GM19193 (cell line): ENCODE data around the gene THRB.

Experiments used
- POLR2A ChIP-seq: IDR thresholded peaks from 4 replicates; pipeline ENCODE4 v1.6.1; 2011; ENCODE audit not compliant: insufficient read depth, insufficient read length; ENCODE audit errors: extremely low read depth

THRB gene

DNA sequence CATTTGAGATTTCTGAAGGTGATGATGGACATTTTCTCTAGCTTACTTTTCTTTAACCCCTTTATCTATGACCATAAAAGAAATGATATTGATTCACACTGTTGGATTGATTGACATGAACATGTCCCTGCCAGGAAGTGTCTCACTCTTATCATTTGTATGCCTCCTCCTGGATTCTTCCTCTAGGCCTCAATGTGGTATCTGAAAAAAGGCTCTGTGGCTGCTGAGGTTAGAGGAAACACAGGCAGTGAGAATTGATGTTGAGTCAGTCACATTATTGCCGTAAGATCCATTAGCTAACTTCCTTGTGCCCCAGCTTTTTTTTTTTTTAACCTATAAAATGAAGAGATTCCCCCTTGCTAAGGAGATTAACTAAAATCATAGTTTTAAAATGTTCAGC, 8.0 kb upstream of the THRB start:
- TF ChIP-seq POLR2A: no peak

GRCh38 chr3:24500806-24501205, 6.2 kb upstream of the THRB start:
- TF ChIP-seq POLR2A: no peak

GRCh38 chr3:24499991-24500390, 5.3 kb upstream of the THRB start:
- TF ChIP-seq POLR2A: no peak

GRCh38 chr3:24498796-24499195, 4.1 kb upstream of the THRB start:
- TF ChIP-seq POLR2A: no peak

DNA sequence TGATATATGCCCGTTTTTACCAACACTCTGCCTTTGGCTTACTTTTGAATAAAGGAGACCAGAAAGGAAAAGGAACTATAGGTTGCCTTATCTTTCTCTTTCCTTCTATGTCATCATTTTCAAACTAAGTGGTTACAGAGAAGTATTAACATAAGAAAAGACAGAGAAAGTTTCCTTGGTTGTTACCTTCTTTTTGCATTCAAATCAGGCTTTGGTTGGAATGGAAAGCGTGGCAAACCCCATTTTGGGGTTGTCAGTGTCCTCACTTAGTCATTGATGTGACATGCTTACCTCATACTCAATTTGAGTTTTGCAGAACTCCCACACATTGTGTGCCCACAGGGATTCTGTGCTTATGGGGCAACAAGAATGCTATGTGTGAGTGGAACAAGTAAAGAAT, 3.7 kb upstream of the THRB start:
- no peak for TF ChIP-seq POLR2A

GRCh38 chr3:24497942-24498341, 3.3 kb upstream of the THRB start:
- no peak for TF ChIP-seq POLR2A

GRCh38 chr3:24496529-24497482, 2.2 kb upstream of the THRB start:
- TF ChIP-seq POLR2A: no peak

DNA sequence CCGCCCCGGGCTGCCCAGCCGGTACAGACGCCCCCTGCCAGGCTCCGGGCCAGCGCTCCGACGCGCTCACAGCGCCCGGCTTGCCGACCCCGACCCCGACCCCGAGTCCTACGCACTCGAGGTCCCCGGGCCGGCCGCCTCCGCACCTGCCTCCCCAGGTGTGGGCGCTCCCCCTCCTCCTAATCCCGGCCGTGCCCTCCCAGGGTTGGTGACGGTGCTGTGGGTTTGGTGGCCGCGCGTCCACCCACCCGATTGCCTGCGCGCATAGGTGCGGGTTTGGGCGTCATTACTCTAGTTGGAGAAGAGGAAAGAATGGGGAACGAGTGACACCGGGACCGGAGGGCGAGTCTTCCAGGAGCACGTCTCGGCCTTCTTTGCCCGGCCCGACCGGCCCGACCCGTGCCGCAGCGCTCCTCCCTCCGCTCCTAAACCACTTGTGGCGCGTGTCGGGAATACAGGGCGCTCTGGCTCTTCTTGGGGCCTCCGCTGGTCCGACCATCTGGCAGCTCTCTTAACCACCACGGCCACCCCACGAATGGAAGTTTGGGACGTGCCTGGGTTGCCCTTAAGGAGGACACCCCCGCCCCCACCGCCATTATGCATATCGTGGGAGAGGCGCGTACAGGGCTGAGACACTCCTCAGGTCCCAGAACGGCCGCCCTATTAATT, 810 bp upstream of the THRB start:
- no peak for TF ChIP-seq POLR2A

- no peak for TF ChIP-seq POLR2A
Measured at GRCh38 chr3:24493746-24494617, 668 bp downstream of the THRB start.

DNA sequence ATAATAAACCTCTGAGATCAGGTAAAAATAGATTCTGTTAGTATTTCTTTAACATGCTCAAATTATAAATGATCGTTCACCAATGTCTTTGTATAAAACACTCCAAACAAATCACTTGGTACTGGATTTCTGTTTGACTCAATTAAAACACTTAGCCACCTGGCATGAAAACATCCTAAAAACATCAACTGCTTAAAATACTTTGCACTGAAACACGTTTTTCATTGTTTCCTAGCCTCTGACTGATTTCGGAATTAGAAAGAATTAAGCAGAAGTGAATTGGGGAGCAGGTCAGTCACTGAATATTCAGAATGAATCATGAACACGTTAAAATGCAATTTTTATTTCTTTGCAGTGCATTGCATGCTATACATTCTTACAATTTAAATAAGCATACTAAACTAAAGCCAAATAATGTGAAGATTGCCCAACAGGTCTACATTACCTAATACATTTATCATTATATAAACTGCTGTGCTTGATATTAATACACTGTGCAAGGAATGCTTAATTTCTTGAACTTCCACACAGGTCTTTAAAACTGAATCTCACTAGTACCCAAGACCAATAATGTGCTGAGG, 1.6 kb downstream of the THRB start:
- no peak for TF ChIP-seq POLR2A

DNA sequence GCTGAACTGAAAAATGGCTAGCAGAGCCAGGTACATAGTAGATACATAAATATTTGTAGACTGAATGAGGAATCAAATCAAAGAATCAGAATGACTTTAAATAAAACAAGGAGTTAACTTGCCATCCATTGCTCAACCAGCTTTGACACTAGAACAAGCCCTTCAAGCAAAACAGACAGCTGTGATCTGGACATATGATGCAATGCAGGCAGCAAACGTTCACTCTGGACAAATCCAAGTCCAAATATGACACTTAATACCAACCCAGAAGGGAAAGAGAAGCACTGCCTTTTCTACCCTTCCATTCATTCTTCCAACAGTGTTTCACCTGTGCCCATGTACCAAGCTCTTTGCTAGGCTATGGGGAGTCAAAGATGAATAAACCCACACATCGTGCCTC, 4.5 kb downstream of the THRB start:
- TF ChIP-seq POLR2A: no peak

DNA sequence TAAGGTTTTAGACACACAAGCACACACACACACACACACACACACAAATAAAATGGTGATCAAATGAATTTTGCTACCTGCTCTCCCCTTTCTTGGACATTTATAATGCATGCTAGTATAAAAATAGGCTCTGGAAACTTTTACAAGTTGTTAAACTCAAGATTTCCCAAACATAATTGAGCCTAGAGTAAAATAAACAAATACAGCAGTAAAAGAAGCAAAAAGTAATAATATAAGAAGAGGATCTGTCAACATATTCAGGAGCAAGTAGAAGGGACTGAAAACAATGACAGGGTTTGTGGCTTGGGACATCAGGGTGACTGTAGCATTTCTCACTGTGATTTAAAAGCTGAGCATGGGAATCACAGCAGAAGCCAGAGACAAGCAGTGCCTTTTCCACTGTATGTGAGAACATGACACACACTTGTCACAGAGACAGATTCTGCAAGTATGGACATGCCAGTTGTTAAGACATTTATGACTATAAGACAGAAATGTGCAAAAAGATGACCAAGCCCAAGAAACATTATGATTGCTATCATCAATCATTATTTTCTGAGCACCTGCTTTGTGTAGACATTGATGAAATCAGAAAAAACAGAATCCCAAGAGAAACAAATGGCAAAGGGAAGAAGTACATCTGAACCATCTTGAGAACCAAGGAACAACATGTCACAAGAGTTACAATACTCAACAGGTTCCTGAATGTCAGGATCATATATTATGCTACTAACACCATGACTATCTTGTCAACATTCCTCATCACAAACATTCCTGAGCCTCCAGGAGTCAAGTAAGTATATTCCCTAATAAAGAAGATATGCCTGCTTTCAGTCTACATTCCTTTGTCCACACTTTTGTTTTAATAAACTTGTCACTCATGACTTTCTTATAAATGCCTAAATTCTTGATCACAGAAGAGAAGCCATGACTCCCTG, 7.1 kb downstream of the THRB start:
- no peak for TF ChIP-seq POLR2A

DNA sequence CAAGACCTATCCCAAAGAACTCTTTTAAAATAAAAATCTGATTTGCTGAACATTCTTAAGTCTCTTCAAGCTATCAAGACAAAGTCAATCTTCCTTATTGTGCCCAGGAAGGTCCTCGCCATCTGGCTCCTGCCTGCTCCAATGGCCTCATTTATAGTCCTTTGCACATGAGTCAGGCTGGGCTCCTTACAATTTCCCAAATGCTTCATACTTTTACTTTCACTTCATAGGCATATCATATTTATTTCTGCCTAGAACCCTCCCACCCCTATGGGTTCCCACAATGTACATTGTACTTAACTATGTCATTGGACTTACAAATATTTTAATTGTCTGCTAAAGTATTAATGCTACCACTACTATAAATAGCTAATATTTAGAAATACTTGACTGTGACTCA, 9.1 kb downstream of the THRB start:
- no peak for TF ChIP-seq POLR2A

DNA sequence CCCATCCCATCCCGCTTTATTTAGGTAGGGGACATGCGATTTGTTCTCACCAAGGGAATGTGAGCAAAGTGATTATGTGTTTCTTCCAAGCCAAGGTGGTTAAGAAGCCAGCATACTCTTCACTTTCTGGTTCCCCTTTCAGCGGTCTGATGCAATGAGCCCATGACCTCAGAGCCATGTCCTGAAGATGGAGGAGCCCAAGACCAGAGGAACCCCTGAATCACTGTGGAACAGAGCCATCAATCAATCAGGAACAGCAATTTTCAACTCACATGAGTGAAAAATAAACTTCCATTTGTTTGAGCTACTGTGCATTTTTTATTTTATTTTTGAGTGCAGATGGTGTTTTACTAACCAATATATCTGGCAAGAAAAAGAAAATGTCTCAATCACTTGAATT, 10.8 kb downstream of the THRB start:
- TF ChIP-seq POLR2A: no peak
